ENCODE results near the gene TRIO. TPM values are rescaled to one million over a fixed set of nuclear protein-coding genes. Genes with fewer than 3 reads are reported as not detected.

TRIO gene
- total RNA-seq, 1 donor from 2014 or later, result 95.6 TPM

GRCh38 chr5:14503017-14503680 lies 360.0 kb downstream of the TRIO start:
- DNase-seq (ENCODE audit: low read depth in 2 of 2), result no peak

GRCh38 chr5:14503681-14504331 lies 360.7 kb downstream of the TRIO start:
- no peak for DNase-seq (ENCODE audit: low read depth in 2 of 2)

GRCh38 chr5:14504332-14504727 lies 361.2 kb downstream of the TRIO start:
- DNase-seq (ENCODE audit: low read depth in 2 of 2), result no peak

GRCh38 chr5:14504816-14505215 lies 361.7 kb downstream of the TRIO start:
- no peak for DNase-seq (ENCODE audit: low read depth in 2 of 2)

GRCh38 chr5:14505310-14506139 lies 362.4 kb downstream of the TRIO start:
- DNase-seq (ENCODE audit: low read depth in 2 of 2), result no peak

- DNase-seq (ENCODE audit: low read depth in 2 of 2), result no peak
Observed at GRCh38 chr5:14506140-14506538, 363.0 kb downstream of the TRIO start.

- no peak for DNase-seq (ENCODE audit: low read depth in 2 of 2)
Observed at GRCh38 chr5:14506661-14507060, 363.5 kb downstream of the TRIO start.

GRCh38 chr5:14507156-14507941 lies 364.2 kb downstream of the TRIO start:
- DNase-seq (ENCODE audit: low read depth in 2 of 2), result no peak

GRCh38 chr5:14508046-14508445 lies 364.9 kb downstream of the TRIO start:
- DNase-seq (ENCODE audit: low read depth in 2 of 2), result no peak

- DNase-seq (ENCODE audit: low read depth in 2 of 2), result no peak
Observed at GRCh38 chr5:14509556-14509955, 366.4 kb downstream of the TRIO start.

- no peak for DNase-seq (ENCODE audit: low read depth in 2 of 2)
Observed at GRCh38 chr5:14510156-14510734, 367.1 kb downstream of the TRIO start.

- DNase-seq (ENCODE audit: low read depth in 2 of 2), result no peak
Observed at GRCh38 chr5:14510880-14511279, 367.7 kb downstream of the TRIO start.

- DNase-seq (ENCODE audit: low read depth in 2 of 2), result no peak
Observed at GRCh38 chr5:14512574-14512973, 369.4 kb downstream of the TRIO start.

GRCh38 chr5:14513266-14513665 lies 370.1 kb downstream of the TRIO start:
- DNase-seq (ENCODE audit: low read depth in 2 of 2), result no peak

- DNase-seq (ENCODE audit: low read depth in 2 of 2), result no peak
Observed at GRCh38 chr5:14516901-14517300, 373.8 kb downstream of the TRIO start.

- no peak for DNase-seq (ENCODE audit: low read depth in 2 of 2)
Observed at GRCh38 chr5:14518638-14519037, 375.5 kb downstream of the TRIO start.

GRCh38 chr5:14521748-14522147 lies 378.6 kb downstream of the TRIO start:
- DNase-seq (ENCODE audit: low read depth in 2 of 2), result no peak

- no peak for DNase-seq (ENCODE audit: low read depth in 2 of 2)
Observed at GRCh38 chr5:14522721-14523120, 379.6 kb downstream of the TRIO start.

GRCh38 chr5:14523243-14524034 lies 380.3 kb downstream of the TRIO start:
- DNase-seq (ENCODE audit: low read depth in 2 of 2), result no peak

- no peak for DNase-seq (ENCODE audit: low read depth in 2 of 2)
Observed at GRCh38 chr5:14525397-14525796, 382.3 kb downstream of the TRIO start.

GRCh38 chr5:14526493-14526892 lies 383.4 kb downstream of the TRIO start:
- DNase-seq (ENCODE audit: low read depth in 2 of 2), result no peak

All from lung microvascular endothelial cell (primary cell).